HEK293 (cell line): Measurements from ENCODE around the gene PROK2.

Source experiments
- CTCF ChIA-PET: fragments of 350-600 bp; formaldehyde crosslinking; extraction: SDS; loops from one replicate; lab custom pipeline; 2021; ENCODE audit warnings: antibody characterized with exemption; lab: Yijun Ruan, JAX
- POLR2A ChIA-PET: fragments of 300-600 bp; formaldehyde crosslinking; extraction: SDS; loops from one replicate; lab custom pipeline; 2020; ENCODE audit warnings: antibody characterized with exemption, inconsistent platforms; lab: Yijun Ruan, JAX
- H3K27ac ChIP-seq: fragments of 200-500 bp; sonication (Bioruptor generic); 2 replicates; pipeline ENCODE4 v1.5.1; 2014; ENCODE audit warnings: low read depth, low read length, control low read depth, inconsistent platforms; ENCODE audit errors: extremely low read depth
- H3K36me3 ChIP-seq, 2 experiments: fragments of 200-500 bp in 1 of 2; sonication (Bioruptor generic) in 1 of 2; 1 replicate in 1 of 2; 2 replicates in 1 of 2; pipeline ENCODE4 v1.5.1; 2014 to 2017; ENCODE audit warnings: inconsistent platforms in 2 of 2, low read length in 2 of 2; ENCODE audit not compliant: control insufficient read depth in 2 of 2, insufficient read depth in 1 of 2
- H3K4me1 ChIP-seq: fragments of 200-500 bp; sonication (Bioruptor generic); 2 replicates; pipeline ENCODE4 v1.5.1; 2014; ENCODE audit warnings: mild to moderate bottlenecking, low read length, inconsistent platforms; ENCODE audit not compliant: control insufficient read depth, insufficient read depth
- H3K4me3 ChIP-seq: 2 replicates; pipeline ENCODE4 v1.5.1; 2011; ENCODE audit warnings: low read depth, mild to moderate bottlenecking, control low read depth, low read length, moderate library complexity
- H3K9me3 ChIP-seq: fragments of 200-500 bp; sonication (Bioruptor generic); 2 replicates; pipeline ENCODE4 v1.5.1; 2014; ENCODE audit warnings: low read depth, low read length, inconsistent platforms; ENCODE audit not compliant: control insufficient read depth, insufficient read depth
- KLF16 ChIP-seq: fragments of 450-650 bp; formaldehyde crosslinking; IDR thresholded peaks from 2 replicates; pipeline ENCODE4 v1.5.1; 2017; ENCODE audit warnings: missing biosample characterization, missing genetic modification characterization
- KLF8 ChIP-seq: fragments of 450-650 bp; formaldehyde crosslinking; IDR thresholded peaks from 2 replicates; pipeline ENCODE4 v1.5.1; 2016; ENCODE audit warnings: missing biosample characterization, missing genetic modification characterization
- MEIS1 ChIP-seq: sonication (generic); formaldehyde crosslinking; IDR thresholded peaks from 2 replicates; pipeline ENCODE4 v1.8.1; 2022; ENCODE audit warnings: missing genetic modification reagents, mild to moderate bottlenecking, borderline replicate concordance
- OSR2 ChIP-seq: fragments of 450-650 bp; formaldehyde crosslinking; IDR thresholded peaks from 2 replicates; pipeline ENCODE4 v1.5.1; 2016; ENCODE audit warnings: missing biosample characterization, missing genetic modification characterization
- REPIN1 ChIP-seq: fragments of 450-650 bp; formaldehyde crosslinking; IDR thresholded peaks from 2 replicates; pipeline ENCODE4 v1.5.1; 2017; ENCODE audit warnings: missing biosample characterization, missing genetic modification characterization, low read depth
- SCRT1 ChIP-seq: fragments of 450-650 bp; formaldehyde crosslinking; IDR thresholded peaks from 2 replicates; pipeline ENCODE4 v1.5.1; 2016; ENCODE audit warnings: missing biosample characterization, missing genetic modification characterization, borderline replicate concordance
- SP2 ChIP-seq: fragments of 450-650 bp; formaldehyde crosslinking; IDR thresholded peaks from 2 replicates; pipeline ENCODE4 v1.5.1; 2016; ENCODE audit warnings: missing biosample characterization, missing genetic modification characterization
- TCF7L2 ChIP-seq: IDR thresholded peaks from 2 replicates; pipeline ENCODE4 v1.6.1; 2011; ENCODE audit warnings: low read depth, mild to moderate bottlenecking, inconsistent platforms, low read length, moderate library complexity, borderline replicate concordance
- ZBTB26 ChIP-seq: fragments of 450-650 bp; formaldehyde crosslinking; optimal IDR thresholded peaks from 2 replicates; pipeline ENCODE3; 2016; ENCODE audit warnings: missing biosample characterization, mild to moderate bottlenecking, missing genetic modification characterization
- ZBTB49 ChIP-seq: fragments of 450-650 bp; formaldehyde crosslinking; IDR thresholded peaks from 2 replicates; pipeline ENCODE4 v1.5.1; 2016; ENCODE audit warnings: missing biosample characterization, missing genetic modification characterization, low read depth
- ZEB2 ChIP-seq: fragments of 450-650 bp; formaldehyde crosslinking; IDR thresholded peaks from 2 replicates; pipeline ENCODE4 v1.5.1; 2016; ENCODE audit warnings: missing biosample characterization, missing genetic modification characterization
- ZNF114 ChIP-seq: fragments of 450-650 bp; formaldehyde crosslinking; IDR thresholded peaks from 2 replicates; pipeline ENCODE4 v1.5.0; 2017; ENCODE audit warnings: missing biosample characterization, missing genetic modification characterization
- ZNF19 ChIP-seq: fragments of 450-650 bp; formaldehyde crosslinking; IDR thresholded peaks from 2 replicates; pipeline ENCODE4; 2016; ENCODE audit warnings: missing biosample characterization, missing genetic modification characterization, low read depth
- ZNF223 ChIP-seq: fragments of 450-650 bp; formaldehyde crosslinking; IDR thresholded peaks from 2 replicates; pipeline ENCODE4 v1.5.1; 2016; ENCODE audit warnings: missing biosample characterization, missing genetic modification characterization
- ZNF23 ChIP-seq: fragments of 450-650 bp; formaldehyde crosslinking; IDR thresholded peaks from 2 replicates; pipeline ENCODE4 v1.5.1; 2016; ENCODE audit warnings: missing biosample characterization, missing genetic modification characterization, borderline replicate concordance
- ZNF37A ChIP-seq: fragments of 450-650 bp; IDR thresholded peaks from 2 replicates; pipeline ENCODE4 v1.5.1; 2018; ENCODE audit warnings: missing biosample characterization, missing genetic modification characterization
- ZNF426 ChIP-seq: fragments of 450-650 bp; formaldehyde crosslinking; IDR thresholded peaks from 2 replicates; pipeline ENCODE4 v1.5.1; 2017; ENCODE audit warnings: missing biosample characterization, missing genetic modification characterization, mild to moderate bottlenecking, inconsistent platforms, moderate library complexity
- ZNF639 ChIP-seq: fragments of 450-650 bp; formaldehyde crosslinking; IDR thresholded peaks from 2 replicates; pipeline ENCODE4 v1.5.1; 2016; ENCODE audit warnings: missing biosample characterization, missing genetic modification characterization
- ZNF707 ChIP-seq: fragments of 450-650 bp; formaldehyde crosslinking; IDR thresholded peaks from 2 replicates; pipeline ENCODE4 v1.5.1; 2016; ENCODE audit warnings: missing biosample characterization, missing genetic modification characterization
- ZNF785 ChIP-seq: fragments of 450-650 bp; formaldehyde crosslinking; IDR thresholded peaks from 2 replicates; pipeline ENCODE4 v1.5.1; 2016; ENCODE audit warnings: missing biosample characterization, missing genetic modification characterization
- ZNF830 ChIP-seq: fragments of 450-650 bp; IDR thresholded peaks from 2 replicates; pipeline ENCODE4 v1.5.0; 2018; ENCODE audit warnings: missing biosample characterization, missing genetic modification characterization, low read depth, mild to moderate bottlenecking, moderate library complexity
- ZXDB ChIP-seq: fragments of 450-650 bp; formaldehyde crosslinking; IDR thresholded peaks from 2 replicates; pipeline ENCODE4 v1.5.1; 2016; ENCODE audit warnings: missing biosample characterization, missing genetic modification characterization
- TF ChIP-seq, protein P1 (sequence below): fragments of 450-650 bp; formaldehyde crosslinking; IDR thresholded peaks from 2 replicates; pipeline ENCODE4 v1.5.1; 2016; ENCODE audit warnings: missing biosample characterization, missing genetic modification characterization
- TF ChIP-seq, protein P2 (sequence below): sonication (generic); formaldehyde crosslinking; IDR thresholded peaks from 2 replicates; pipeline ENCODE4 v1.8.1; 2022; ENCODE audit warnings: mild to moderate bottlenecking, moderate library complexity, missing genetic modification reagents
- TF ChIP-seq, protein P3 (sequence below): fragments of 450-650 bp; formaldehyde crosslinking; conservative IDR thresholded peaks from 2 replicates; pipeline ENCODE4 v1.5.1; 2016; ENCODE audit warnings: low read depth, missing biosample characterization, missing genetic modification characterization

The PROK2 gene

DNA sequence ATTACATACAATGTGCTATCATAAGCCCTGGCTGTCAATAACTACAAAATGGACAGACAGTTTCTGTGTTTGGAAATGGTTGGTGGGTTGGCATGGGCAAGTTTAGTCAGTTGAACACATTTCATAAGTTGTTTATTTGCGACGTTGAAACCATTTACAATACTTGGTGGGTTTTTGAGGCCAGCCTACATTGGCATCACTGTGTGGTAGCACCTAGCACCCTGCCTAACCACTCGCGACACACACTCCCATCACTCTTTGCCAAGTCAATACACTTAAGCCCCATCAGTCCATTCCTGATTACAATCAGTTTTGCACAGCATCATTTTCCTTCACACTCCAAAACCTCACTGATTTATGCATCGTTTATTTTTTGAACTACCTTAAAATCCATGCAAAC is 13.8 kb downstream of the PROK2 start:
- no peaks in the 10 kb centered on the region for H3K4me1 ChIP-seq
- ChIA-PET CTCF (no interaction called here), POLR2A (no interaction called here)
- TF ChIP-seq TCF7L2 (no peak), SP2 (tag by site-specific recombination) (no peak), REPIN1 (tag by site-specific recombination) (no peak), ZEB2 (tag by site-specific recombination) (no peak), ZNF426 (tag by site-specific recombination) (no peak)
- TF ChIP-seq, protein P1, sequence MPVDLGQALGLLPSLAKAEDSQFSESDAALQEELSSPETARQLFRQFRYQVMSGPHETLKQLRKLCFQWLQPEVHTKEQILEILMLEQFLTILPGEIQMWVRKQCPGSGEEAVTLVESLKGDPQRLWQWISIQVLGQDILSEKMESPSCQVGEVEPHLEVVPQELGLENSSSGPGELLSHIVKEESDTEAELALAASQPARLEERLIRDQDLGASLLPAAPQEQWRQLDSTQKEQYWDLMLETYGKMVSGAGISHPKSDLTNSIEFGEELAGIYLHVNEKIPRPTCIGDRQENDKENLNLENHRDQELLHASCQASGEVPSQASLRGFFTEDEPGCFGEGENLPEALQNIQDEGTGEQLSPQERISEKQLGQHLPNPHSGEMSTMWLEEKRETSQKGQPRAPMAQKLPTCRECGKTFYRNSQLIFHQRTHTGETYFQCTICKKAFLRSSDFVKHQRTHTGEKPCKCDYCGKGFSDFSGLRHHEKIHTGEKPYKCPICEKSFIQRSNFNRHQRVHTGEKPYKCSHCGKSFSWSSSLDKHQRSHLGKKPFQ (tag by site-specific recombination), result no peak
- H3K27ac ChIP-seq, result no peak overlapping the region
- H3K36me3 ChIP-seq, result no peaks in the 10 kb centered on the region
- no peaks in the 10 kb centered on the region for H3K9me3 ChIP-seq
- H3K4me3 ChIP-seq, result no peak overlapping the region

DNA sequence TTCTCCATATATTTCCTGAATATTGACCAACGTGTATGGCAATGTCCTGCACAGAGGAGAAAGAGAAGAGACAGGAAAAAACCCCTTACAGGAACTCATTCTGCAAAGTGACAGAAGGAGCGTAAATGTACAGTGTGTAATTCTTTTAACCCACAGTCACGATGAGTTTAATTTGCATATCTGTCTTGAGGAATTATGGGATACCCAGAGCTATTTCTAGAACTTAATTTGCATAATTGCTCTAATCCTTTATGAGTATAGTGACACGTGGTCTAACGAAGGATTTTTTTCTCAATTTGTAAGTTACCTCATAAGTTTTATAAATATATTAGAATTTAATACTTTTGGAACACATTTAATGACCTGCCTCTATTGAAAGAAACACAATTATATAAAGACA is 21.5 kb downstream of the PROK2 start:
- H3K4me3 ChIP-seq, result no peak overlapping the region
- no peak overlapping the region for H3K27ac ChIP-seq
- TF ChIP-seq ZNF785 (no peak), ZNF639 (no peak), ZNF830 (tag by site-specific recombination) (no peak), ZNF114 (tag by site-specific recombination) (no peak), MEIS1 (CRISPR knock-in tag) (no peak), KLF16 (tag by site-specific recombination) (no peak), ZNF707 (no peak), ZXDB (no peak), ZBTB49 (tag by site-specific recombination) (no peak), OSR2 (no peak), ZBTB26 (tag by site-specific recombination) (no peak), SCRT1 (no peak), ZNF223 (tag by site-specific recombination) (no peak), ZNF19 (tag by site-specific recombination) (no peak), KLF8 (no peak), ZNF23 (no peak), ZNF37A (tag by site-specific recombination) (no peak)
- TF ChIP-seq, protein P2, sequence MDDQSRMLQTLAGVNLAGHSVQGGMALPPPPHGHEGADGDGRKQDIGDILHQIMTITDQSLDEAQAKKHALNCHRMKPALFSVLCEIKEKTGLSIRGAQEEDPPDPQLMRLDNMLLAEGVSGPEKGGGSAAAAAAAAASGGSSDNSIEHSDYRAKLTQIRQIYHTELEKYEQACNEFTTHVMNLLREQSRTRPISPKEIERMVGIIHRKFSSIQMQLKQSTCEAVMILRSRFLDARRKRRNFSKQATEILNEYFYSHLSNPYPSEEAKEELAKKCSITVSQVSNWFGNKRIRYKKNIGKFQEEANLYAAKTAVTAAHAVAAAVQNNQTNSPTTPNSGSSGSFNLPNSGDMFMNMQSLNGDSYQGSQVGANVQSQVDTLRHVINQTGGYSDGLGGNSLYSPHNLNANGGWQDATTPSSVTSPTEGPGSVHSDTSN (CRISPR knock-in tag), result no peak
- TF ChIP-seq, protein P3, sequence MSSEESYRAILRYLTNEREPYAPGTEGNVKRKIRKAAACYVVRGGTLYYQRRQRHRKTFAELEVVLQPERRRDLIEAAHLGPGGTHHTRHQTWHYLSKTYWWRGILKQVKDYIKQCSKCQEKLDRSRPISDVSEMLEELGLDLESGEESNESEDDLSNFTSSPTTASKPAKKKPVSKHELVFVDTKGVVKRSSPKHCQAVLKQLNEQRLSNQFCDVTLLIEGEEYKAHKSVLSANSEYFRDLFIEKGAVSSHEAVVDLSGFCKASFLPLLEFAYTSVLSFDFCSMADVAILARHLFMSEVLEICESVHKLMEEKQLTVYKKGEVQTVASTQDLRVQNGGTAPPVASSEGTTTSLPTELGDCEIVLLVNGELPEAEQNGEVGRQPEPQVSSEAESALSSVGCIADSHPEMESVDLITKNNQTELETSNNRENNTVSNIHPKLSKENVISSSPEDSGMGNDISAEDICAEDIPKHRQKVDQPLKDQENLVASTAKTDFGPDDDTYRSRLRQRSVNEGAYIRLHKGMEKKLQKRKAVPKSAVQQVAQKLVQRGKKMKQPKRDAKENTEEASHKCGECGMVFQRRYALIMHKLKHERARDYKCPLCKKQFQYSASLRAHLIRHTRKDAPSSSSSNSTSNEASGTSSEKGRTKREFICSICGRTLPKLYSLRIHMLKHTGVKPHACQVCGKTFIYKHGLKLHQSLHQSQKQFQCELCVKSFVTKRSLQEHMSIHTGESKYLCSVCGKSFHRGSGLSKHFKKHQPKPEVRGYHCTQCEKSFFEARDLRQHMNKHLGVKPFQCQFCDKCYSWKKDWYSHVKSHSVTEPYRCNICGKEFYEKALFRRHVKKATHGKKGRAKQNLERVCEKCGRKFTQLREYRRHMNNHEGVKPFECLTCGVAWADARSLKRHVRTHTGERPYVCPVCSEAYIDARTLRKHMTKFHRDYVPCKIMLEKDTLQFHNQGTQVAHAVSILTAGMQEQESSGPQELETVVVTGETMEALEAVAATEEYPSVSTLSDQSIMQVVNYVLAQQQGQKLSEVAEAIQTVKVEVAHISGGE (tag by site-specific recombination), result no peak
- H3K36me3 ChIP-seq, result no peaks in the 10 kb centered on the region
- no peaks in the 10 kb centered on the region for H3K4me1 ChIP-seq
- ChIA-PET POLR2A (no interaction called here), CTCF (interaction anchor here (0.8 to 1.2 kb wide), 3 partner anchors 33 to 1323 kb away, joined by 3 to 5 read pairs (median 3); no protein-coding TSS in a partner anchor)
- no peaks in the 10 kb centered on the region for H3K9me3 ChIP-seq
